HG03175 (cell line): ENCODE results near the gene TMEM39A.

Experiments used
- ATAC-seq: cut with Tn5 transposase; IDR thresholded peaks from one replicate; pipeline ENCODE4 v1.9.1; 2021; ENCODE audit warnings: mild to moderate bottlenecking, moderate library complexity; ENCODE audit not compliant: unreplicated experiment

The TMEM39A gene

DNA sequence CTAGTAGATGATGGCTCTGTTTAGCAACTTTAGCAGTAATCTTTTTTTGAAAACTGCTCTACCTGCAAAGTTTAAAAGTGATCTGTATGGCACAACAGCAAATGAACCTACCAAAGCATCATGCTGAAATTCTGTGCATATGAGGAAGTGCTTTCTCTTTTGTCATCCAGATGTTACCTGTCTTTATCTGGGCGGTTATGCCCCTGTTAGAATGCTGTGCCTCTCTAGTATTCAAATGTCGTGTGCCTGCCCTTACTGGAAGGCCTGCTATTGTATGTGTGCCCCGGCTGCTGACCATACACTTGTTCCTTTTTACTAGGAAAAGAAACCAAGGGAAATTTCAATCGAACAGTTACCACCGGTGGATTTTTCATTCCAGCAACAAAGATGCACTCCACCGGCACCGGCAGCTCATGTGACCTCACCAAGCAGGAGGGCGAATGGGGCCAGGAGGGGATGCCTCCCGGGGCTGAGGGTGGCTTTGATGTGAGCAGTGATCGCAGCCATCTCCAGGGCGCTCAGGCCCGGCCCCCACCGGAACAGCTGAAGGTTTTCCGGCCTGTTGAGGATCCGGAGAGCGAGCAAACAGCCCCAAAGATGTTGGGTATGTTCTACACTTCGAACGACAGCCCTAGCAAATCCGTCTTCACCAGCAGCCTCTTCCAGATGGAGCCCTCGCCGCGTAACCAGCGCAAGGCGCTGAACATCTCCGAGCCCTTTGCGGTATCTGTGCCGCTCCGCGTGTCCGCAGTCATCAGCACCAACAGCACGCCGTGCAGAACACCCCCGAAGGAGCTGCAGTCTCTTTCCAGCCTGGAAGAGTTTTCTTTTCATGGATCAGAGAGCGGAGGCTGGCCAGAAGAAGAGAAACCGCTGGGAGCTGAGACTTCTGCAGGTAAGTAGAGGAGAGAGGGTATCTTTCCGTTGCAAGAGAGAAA lies 61.6 kb downstream of the TMEM39A start:
- peak; percentile 54 for ATAC-seq

DNA sequence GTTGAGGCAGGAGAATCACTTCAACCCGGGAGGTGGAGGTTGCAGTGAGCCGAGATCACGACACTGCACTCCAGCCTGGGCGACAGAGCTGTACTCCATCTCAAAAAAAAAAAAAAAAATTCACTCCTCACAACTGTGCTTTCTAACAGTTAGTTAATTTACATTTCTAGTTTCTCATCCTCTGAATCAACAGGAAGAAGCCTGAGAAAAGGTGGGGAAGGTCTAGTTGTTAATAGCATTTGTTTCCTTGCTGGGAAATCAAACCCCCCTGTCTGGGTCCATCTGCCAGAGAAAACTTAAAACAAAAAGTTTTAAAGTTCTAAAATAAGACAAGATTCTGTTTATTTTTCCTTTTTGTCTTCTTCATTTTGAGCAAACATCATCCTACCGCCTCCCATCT lies 62.3 kb downstream of the TMEM39A start:
- peak; percentile 41 for ATAC-seq

- no peak for ATAC-seq
These were observed 62.9 kb downstream of the TMEM39A start for GRCh38 chr3:119400466-119400865.

DNA sequence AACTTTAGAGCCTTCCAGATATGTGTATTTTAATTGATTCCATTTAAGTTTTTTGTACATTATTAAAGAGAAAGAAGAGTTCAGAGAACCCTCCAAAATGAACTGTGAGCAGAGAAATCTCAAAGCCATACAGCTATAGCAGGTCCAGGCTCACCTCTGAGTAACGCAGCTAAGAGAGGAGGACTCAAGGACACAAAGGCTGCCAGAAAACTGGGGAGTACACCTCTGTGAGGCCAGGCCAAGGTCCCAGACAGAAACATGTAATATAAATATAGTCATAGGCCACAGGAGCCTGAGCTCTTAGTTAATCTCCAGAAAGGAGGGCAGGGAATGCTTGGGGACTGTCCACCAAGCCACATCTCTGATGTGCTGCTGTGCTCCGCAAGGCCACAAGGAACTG lies 66.5 kb downstream of the TMEM39A start:
- no peak for ATAC-seq

DNA sequence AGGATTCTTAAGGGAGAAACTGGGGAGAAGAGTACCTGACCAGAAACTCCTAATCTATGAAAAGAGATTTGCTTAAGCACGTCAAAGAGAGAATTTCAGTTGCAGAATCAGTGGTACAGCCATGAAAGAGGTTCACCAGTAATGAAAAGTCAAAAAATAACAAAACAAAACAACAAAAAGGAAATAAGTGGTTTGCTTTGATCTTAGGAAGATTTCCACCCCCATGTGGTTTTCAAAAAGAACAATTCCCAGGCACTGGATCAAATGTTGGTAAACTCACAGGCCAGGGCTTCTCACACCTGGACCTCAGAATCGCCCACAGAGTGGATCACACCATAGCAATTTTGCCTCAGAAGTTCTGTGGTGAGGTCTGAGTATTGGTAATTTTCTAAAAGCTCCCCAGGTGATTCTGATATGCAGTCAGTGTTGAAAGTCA lies 67.5 kb downstream of the TMEM39A start:
- ATAC-seq, result peak; percentile 64

GRCh38 chr3:119388577-119388976 lies 74.8 kb downstream of the TMEM39A start:
- ATAC-seq, result no peak

DNA sequence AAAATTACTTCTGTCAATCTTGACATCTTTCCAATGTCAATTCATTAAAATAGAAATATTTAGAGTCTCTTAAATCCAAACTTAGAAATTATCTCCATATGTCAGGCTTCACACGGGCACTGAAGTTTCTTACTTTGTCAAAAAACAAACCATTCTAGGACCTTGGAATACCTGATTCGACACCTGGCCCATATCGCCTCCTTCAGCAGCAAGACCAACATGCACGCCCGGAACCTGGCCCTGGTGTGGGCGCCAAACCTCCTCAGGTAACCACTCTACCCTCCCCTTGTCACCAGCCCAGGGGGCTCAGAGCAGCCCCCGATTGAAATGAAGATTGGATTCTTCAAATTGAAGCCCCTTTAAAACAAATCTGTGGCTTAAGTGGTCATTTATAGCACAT lies 81.3 kb downstream of the TMEM39A start:
- no peak for ATAC-seq

DNA sequence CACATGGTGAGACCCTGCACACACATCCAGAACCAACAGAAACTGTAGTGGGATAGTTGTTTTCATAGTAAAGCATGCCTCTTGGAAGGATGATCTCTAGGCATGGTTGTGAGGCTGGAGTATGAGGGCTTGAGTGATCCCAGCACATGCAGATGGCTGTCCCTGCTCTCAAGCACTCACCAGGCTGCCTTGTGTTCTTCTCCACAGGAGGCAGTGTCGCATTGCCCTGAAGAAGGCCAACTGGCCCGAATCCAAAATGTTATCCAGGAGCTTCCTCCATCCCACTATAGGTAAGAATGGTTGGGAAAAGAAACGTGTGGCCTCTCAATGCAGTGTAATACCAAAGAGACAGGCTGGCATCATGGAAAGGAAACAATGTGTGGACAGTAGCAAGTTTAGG lies 82.7 kb downstream of the TMEM39A start:
- ATAC-seq, result no peak
